TTC549 (cell line): Measurements from ENCODE around the gene P2RY8.
"Not testable (repeated sequence)": the region's sequence is repeated elsewhere in the genome, so short reads cannot be mapped to it uniquely, and the experiment has no call there.

Experiments used
- FAIRE-seq: peaks from 2 replicates; lab custom pipeline; 2012; peaks lifted over from hg19 to GRCh38; lab: Jason Lieb, UNC

The P2RY8 gene

GRCh38 chrX:1442724-1443367 lies 94.1 kb downstream of the P2RY8 start:
- no peak for FAIRE-seq

DNA sequence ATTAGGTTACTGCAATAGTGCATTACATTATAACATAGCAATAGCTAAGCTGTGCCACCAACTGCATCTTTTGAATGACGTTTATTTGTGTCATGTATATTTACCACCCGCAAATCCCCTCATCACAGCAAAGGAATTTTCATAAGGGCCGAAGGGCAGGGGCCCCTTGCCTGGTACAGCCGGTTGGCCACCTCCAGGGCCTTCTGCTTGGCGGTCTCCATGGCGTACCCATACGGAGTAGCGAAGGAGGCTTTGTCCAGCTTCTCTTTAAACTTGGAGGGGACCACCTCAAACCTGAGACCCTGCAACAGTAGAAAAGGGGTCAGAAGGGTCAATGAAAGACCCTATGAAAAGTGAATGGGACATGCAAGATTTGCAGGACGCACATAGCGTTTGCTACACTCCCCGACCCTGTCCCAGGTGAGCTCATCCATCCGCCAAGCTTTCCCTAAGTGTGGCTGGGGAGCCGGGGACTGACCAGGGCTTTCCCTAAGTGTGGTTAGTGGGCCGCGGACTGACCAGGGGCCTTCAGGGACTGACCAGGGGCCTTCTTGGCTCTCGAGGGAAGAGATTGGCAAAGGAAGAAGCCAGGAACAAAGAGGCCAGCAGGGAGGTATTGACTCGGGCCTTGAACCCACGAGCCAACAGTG lies 94.8 kb downstream of the P2RY8 start:
- no peak for FAIRE-seq

- no peak for FAIRE-seq
Measured at GRCh38 chrX:1440506-1440905, 96.5 kb downstream of the P2RY8 start.

DNA sequence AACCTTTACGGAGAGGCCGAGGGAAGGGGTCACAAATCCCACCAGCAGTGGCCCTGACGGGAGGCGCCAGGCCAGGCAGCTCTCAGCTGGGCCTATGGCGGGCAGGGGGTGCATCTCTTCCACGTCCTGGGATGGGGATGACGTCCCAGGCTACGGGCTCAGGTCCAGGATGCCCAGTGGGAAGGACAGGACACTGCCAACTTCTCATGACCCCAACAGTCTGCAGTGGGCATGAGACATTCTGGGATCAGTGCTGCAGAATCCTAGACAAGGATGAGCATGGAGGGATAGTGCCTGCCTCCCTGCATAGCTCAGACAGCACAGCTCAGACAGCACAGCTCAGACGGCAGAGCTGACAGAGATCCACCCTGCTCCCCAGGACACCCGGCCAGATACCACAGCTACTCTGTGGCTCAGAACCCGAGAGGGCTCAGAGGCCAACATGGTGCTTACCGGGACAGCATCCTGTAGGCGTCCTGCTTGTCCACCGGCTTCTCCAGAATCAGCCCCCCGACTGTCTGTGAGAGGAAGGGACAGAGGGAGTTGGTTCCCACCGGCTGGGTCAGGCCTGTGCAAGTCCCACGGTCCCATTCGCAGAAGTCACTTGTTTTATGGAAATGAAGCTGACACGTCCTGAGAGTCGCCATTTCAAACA lies 101.6 kb downstream of the P2RY8 start:
- no peak for FAIRE-seq

- no peak for FAIRE-seq
Measured at GRCh38 chrX:1434871-1435240, 102.1 kb downstream of the P2RY8 start.

- no peak for FAIRE-seq
Measured at GRCh38 chrX:1433646-1434357, 103.2 kb downstream of the P2RY8 start.

- FAIRE-seq, result no peak
Measured at GRCh38 chrX:1430451-1430850, 106.5 kb downstream of the P2RY8 start.

DNA sequence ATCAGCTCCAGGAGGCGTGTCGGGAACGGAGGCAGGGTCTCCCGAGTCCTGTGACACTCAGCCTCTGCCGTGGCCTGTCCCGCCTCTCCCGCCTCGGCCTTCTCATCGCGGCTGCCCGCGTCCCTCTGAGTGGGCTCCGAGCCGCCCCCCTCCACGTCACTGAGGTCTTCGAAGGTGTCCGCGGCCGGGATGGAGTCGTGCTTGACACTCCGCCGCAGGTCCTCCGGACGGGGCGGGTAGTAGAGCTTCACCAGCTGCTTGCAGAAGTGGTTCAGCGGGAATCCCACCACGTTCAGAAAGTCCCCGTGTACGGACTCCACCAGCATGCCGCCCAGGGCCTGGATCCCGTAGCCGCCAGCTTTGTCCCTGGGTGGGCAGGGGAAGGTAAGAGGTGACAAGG lies 109.2 kb downstream of the P2RY8 start:
- no peak for FAIRE-seq

GRCh38 chrX:1426321-1426720 lies 110.7 kb downstream of the P2RY8 start:
- not testable (repeated sequence) for FAIRE-seq

DNA sequence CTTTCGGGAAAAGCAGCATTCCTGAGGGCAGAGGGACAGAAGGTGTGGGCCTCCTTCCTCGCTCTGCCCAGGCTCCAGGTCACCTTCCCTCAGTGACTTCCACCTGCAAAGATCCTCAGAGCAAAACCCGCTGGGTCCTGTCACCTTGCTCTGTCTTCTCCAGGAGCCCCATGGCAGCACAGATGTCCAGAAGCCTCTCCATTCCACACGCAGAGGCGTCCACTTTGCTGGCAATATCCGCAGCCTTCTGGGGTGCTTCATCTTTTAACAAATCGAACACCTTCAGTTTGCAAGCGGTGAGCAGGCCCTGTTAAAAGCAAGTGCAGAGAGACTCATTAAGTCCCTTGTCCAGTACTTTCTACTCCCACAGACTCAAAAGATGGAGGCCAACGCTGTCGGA lies 111.6 kb downstream of the P2RY8 start:
- no peak for FAIRE-seq

DNA sequence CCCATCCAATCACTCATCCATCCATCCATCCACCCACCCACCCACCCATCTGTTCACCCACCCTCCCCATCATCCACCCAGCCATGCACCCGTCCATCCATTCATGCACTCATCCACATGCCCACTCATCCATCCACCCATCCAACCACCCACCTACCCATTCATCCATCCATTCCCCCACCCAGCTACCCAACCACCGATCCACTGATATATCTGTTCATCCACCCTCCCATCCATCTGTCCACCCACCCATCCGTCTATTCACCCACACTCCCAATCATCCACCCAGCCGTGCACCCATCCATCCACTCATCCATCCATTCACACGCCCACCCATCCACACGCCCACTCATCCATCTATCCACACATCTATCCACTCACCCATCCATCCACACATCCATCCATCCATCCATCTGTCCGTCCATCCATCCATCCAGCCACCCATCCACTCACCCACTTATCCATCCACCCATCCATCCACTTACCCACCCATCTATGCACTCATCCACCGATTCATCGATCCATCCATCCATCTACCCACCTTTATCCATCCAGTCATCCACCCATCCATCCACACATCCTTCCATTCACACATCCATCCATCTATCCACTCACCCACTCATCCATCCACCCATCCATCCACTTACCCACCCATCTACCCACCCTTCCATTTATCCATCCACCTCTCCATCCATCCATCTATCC lies 112.7 kb downstream of the P2RY8 start:
- FAIRE-seq, result no peak

DNA sequence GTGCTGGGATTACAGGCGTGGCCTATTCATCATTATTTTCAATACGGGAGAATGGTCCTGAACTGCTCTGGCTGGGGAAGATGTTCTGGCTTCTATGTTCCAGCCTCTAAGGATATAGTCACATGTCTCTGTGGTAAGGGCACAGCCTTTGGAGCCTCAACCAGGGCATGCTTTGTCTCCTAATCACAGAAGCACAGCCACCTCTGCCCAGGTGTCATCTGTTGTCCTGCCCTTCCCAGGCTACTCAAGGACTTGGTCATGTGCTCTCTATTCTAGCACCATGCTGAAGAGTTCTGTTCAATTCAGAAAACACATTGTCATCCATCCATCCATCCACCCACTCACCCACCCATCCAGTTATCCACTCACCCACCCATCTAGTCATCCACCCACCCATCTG lies 113.8 kb downstream of the P2RY8 start:
- FAIRE-seq, result no peak

DNA sequence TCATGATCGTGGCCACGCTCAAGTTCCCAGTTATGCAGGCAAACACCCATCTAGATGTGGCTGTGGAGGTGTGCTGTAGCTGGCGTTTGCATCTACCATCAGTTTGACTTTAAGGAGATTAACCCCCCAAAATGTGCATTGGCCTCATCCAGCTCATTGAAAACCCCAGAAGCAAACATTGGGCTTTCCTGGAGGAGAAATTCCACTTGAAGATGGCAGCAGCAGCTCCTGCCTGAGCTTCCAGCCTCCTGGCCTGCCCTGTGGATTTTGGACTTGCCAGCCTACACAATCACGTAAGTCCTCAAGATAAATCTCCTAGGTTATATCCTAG lies 114.9 kb downstream of the P2RY8 start:
- no peak for FAIRE-seq

- no peak for FAIRE-seq
Measured at GRCh38 chrX:1421433-1422134, 115.4 kb downstream of the P2RY8 start.

DNA sequence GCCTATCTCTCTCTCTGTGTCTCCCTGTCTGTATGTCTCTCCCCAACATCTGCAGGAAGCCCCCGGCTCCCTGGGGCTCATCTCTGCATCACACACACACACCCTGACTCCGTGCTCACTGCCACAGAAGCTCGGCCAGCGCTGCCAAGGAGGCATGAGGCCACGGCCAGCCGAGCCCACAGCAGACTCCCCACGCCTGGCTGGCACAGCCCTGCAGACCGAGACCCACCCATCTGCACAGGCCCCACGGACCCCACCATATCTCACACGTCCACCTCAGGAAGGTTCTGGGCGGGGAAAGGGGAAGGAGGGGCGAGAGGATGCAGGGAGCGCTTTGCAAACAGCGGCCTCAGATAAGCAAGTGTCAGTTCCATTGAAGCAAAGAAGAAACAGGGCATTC lies 116.6 kb downstream of the P2RY8 start:
- FAIRE-seq, result no peak

GRCh38 chrX:1419545-1420355 lies 117.2 kb downstream of the P2RY8 start:
- no peak for FAIRE-seq

- no peak for FAIRE-seq
Measured at GRCh38 chrX:1418901-1419544, 118.0 kb downstream of the P2RY8 start.

GRCh38 chrX:1417921-1418771 lies 118.8 kb downstream of the P2RY8 start:
- FAIRE-seq, result no peak

GRCh38 chrX:1416965-1417760 lies 119.8 kb downstream of the P2RY8 start:
- FAIRE-seq, result no peak
